Right lung (tissue), 5 donors: ENCODE data around the gene HM13. TPM values are rescaled to one million over a fixed set of nuclear protein-coding genes. Genes with fewer than 3 reads are reported as not detected.
"Not testable (repeated sequence)": the region's sequence is repeated elsewhere in the genome, so short reads cannot be mapped to it uniquely, and the experiment has no call there.

Experiments
- DNase-seq, 2 donors: peaks; one replicate each; pipeline ENCODE4 v3.0.0-alpha.2; 2013
- polyA plus RNA-seq, 5 donors: library from polyadenylated mRNA; unstranded; fragments of 120-200 nt; gene quantifications; one replicate each; pipeline versions ENCODE4 v1.2.1 to v1.2.3, GENCODE V29; 2013; ENCODE audit warnings: inconsistent platforms in 1 of 5, low replicate concordance in 1 of 5; ENCODE audit not compliant: insufficient read length in 5 of 5, insufficient read depth in 1 of 5

Gene HM13
- polyA plus RNA-seq, 5 donors, result 89.6 to 130 (median 99.0) TPM

DNA sequence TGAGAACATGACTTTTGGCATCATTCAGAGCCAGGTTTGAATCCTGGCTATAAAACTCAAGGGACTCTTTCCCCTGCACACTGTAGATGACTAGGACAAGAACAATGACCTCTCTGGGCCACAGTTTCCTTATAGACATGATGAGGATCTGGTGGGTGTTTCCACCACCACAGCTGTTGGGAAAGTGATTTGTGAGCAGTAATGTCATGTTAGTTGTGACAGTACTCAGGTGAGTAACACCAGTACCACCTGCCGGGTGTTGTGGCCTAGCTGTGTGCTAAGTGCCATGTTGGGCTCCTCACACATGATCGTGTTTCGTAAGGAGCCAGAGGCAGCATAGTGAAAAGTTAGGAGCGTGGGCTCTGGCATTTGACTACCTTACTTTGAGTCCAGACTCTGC, 24.1 kb downstream of the HM13 start:
- DNase-seq, result no peak

DNA sequence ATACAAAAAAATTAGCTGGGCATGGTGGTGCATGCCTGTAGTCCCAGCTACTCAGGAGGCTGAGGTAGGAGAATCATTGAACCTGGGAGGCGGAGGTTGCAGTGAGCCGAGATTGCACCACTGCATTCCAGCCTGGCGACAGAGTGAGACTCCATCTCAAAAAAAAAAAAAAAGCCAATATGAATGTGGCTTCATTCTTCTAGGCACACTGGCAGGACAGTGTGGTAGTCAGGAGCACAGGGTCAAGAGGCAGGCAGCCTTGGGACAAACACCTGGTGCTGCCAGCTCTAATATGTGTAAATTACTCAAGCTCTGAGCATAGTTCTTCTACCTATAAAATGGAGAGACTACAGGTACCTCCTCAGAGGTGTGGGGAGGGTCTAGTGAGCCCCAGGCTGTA, 25.4 kb downstream of the HM13 start:
- not testable (repeated sequence) for DNase-seq

DNA sequence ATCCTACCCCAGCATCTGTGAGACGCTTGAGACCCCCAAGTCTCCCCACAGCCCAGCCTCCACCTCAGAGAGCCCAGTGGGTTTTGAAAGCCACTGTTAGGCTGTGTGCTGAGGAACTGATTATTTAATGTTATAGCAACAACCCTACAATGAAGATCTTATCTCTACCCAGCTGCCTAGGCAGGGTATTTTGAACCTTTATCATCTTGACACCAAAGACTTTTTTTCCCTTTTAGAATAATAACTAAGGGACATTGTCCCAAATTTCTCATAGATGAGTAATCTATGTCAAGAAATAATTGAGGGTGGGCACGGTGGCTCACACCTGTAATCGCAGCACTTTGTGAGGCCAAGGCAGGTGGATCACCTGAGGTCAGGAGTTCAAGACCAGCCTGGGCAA, 26.2 kb downstream of the HM13 start:
- no peak for DNase-seq

DNA sequence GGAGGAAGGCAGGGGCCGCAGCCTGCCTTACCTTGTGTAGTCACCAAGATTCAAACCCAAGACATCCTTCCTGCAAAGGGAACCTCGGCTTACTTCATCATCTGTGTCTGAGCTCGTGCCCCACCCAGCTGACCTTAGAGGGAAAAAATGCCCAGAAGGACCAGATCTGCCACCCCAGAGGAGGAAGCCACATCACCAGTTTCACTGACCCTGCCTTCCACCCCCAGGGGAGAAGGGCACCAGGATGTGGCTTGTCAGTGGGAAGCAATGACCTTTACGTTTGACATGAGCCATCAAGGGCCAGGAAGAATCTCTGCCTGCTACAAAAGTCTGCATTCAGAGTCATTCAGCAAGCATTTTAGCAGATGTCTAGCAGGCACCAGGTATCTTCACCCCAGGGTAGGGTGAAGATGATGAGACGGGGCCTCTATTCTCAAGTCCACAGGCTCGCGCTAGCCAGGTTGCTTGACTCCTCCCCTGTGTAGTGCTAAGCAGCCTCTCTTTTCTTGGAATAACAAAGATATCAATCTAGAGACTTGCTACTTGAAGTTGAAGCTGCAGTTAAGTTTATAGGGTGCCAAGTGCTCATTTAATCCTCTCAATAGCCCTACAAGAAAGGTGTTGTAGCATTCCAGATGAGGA, 28.1 kb downstream of the HM13 start:
- no peak for DNase-seq

DNA sequence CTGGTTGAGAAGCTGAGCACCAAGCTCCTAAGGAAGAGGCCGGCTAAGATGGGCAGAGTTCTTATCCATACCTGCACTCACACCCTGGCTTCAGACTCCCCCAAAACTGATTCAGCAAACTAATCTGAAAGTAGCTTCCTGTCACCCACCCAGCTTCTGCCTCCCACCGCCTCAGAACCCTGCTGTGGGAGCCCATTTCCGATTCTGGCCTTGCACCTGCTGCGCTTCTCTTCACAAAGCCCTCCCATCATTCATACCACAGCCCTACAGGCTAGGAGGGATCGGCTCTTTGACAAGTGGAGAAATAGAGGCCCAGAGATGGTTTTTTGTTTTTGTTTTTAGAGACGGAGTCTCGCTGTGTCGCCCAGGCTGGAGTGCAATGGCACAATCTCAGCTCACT, 28.7 kb downstream of the HM13 start:
- no peak for DNase-seq

DNA sequence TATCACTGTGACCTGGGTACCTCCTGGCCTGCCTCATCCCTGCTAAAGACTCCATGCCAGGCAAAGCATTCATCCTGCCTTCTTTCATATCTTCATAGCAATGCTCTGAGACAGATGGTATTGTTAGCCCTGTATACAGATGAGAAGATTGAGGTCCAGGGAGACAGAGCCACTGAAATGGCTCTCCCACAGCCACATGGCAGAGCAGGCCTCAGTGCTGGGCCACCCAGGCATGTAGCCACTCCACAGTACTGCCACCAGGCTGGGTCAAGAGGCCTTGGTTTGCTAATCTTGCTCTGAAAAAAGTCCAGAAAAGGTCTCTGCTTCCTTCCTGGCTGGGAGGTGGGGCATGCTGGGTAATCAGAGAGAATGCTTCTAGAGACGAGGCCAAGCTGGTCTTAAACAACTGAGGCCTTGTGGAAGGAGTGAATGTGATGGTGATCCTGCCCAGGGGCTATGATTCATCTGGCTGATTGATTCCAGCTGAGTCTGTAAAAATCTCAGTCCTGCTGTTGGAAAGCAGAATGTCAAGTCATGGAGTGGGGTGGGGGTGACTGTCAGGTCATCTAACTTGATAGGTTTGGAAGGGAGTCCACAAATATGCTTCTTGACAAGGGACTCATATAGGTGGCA, 29.8 kb downstream of the HM13 start:
- DNase-seq, result peak in 1 of 2 donors; percentile 22

DNA sequence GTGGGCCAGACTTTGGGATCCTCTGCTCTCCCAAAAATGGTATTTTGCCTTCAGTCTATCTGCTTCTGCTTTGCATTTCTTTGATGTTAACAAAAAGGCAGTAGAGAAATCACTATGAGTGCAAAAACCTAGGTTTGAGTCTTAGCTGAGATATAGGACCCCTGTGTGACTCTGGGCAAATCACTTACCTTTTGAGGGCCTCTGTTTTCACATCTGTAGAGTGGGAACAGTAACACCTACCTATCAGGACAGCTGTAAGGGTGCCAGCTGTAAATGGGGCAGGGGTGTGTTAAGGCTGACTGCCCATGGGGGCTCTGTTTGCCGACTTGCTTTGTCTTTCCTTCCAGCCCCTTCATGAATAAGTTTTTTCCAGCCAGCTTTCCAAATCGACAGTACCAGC, 30.4 kb downstream of the HM13 start:
- no peak for DNase-seq

DNA sequence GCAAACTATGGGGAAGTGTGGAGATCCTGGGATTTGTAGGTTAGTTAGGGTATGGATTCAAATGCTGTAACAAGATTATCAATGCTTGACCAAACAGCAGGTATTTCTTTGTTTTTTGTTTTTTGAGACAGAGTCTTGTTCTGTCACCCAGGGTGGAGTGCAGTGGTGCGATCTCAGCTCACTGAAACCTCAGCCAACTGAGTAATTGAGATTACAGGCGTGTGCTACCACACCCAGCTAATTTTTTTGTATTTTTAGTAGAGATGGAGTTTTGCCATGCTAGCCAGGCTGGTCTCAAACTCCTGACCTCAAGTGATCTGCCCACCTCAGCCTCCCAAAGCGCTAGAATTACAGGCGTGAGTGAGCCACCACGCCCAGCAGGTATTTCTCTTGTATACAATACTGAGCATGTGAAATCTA, 31.4 kb downstream of the HM13 start:
- not testable (repeated sequence) for DNase-seq

DNA sequence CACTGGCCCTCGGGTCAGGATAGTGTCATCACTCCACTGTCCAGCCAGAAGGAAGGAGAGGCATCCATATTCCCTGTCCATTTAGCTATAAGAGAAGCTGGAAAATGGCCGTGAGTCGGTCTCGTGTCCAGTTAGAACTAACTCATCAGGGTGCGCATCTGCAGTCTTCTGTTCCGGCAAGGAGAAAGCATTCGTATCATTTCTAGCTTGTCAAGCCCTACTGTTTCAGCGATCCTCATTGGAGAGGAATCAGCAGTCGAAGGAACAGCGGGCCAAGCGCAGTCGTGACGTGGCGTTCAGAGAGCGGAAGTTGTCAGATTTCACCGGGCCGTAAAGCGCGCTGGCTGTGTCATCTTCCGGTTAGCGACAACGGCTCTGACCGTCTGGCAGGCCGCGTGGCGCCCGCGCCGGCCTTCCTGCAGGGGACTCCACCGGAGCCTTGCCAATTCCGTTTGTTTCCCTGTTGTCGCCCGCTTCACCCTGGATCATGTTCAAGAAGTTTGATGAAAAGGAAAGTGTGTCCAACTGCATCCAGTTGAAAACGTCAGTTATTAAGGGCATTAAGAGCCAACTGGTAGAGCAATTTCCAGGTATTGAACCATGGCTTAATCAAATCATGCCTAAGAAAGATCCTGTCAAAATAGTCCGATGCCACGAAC, 32.9 kb downstream of the HM13 start:
- DNase-seq, result peak; percentile 86

DNA sequence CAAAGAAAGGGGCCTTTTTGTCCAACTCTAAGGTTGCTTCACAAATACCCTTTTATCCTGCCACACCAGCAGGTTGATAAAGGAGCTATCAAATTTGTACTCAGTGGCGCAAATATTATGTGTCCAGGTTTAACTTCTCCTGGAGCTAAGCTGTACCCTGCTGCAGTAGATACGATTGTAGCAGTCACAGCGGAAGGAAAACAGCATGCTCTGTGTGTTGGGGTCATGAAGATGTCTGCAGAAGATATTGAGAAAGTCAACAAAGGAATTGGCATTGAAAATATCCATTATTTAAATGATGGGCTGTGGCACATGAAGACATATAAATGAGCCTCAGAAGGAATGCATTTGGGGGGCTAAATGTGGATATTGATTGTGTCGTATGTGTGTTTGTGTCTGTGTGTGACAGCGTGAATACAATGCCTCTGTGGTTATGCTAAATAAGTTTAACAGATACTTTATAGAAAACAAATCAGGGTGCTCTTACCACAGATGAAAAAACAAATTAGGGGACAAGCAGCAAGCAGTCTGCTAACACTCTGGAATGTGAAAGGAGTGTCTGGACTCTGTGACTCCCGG, 33.6 kb downstream of the HM13 start:
- DNase-seq, result no peak

DNA sequence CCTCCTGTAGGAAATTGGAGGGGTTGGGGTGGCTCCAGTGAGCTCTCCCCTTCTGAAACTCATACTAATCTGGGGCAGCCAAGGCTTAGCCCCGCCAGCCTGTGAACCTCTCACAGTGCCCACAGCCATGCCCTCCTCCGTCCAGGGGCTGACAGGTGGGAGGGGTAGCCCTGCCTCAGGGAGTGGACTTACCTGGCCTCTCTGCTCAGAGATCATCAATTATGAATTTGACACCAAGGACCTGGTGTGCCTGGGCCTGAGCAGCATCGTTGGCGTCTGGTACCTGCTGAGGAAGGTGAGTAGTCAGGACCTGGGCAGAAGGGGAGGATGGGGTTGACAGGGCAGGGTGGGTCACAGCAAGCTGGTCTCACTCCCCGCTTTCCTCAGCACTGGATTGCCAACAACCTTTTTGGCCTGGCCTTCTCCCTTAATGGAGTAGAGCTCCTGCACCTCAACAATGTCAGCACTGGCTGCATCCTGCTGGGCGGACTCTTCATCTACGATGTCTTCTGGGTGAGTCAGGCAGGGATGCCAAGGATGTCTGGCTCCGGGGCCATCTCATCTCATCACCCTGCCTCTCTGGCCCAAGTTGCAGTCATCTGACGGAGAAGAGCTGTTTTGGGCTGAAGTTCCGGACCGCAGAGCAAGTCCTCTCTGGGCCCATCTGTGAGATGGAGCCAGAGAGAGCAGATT, 34.7 kb downstream of the HM13 start:
- no peak for DNase-seq

DNA sequence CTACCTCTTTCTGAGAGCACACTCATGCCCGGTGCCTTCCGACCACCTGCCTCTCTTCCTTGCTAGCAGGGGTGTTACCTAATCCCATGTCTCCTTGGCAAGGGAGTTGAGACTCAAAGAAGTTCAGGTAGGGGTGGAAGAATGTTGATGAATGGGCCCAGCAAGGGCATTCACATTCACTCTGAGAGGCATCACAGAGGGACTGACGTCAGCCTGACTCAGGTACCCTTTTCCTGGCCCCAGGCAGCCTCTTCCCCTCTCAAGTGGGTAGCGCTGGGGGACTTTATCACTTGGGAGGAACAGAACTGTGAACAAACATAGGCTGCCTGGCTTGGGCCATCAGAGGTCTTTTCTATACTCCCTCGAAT, 35.3 kb downstream of the HM13 start:
- DNase-seq, result no peak

DNA sequence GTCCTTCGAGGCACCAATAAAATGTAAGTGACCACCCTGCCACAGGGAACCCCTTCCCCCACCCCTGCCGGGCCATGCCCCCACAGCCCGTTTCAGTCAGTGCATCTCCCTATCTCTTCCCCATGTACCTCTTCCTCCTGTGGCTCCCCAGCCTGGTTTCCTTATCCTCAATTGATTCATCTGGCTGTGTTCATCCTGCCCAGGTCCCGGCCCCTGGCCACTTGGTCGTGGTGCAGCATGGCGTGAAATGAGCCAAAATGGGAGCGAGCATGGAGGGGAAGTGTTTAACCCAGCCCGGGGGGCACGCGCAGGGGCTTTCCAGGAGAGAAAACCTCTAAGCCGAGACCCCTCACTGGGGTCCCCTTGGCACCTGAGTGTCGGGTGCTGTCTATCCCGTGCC, 35.9 kb downstream of the HM13 start:
- no peak for DNase-seq

DNA sequence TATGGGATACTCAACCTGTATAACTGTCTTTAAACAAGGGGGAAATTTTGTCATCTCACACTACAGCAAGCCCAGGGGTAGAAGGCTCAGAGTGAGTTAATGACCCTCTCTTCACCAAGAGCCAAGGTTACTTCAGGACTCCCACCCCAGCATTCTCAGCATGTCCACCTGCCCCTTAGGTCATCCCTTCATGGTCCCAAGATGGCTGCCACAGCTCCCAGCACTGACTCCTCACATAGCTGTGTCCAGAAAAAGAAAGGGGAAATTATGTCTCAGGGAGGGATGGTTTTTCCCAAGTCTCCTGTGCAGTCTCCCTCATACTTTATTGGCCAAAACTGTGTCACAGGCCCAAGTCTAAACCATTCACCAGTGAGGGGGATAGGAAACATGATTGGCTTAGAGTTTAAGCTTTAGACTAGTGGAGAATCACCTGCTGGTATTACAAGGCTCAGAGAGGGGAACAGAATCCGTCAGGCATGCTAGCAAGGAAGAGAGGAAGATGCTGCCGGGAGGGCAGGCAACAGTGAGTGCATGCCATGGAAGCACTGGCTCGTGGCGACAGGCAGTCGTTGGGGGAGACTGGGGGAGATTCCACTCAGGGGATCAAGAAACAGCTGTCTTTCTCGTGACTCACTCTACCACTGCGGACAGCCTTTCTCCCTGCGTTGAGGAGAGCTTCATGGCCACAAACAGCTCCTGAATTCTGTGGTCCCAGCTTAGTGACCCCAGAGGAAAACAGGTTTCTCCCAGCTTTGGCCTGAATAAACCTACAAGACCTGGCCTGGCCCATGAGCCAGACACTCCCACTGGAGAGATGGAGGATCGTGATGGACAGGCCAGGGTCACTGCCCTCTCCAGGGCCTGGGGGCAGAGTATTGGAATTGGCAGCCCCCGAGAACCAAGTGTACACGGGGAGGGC, 37.2 kb downstream of the HM13 start:
- no peak for DNase-seq

DNA sequence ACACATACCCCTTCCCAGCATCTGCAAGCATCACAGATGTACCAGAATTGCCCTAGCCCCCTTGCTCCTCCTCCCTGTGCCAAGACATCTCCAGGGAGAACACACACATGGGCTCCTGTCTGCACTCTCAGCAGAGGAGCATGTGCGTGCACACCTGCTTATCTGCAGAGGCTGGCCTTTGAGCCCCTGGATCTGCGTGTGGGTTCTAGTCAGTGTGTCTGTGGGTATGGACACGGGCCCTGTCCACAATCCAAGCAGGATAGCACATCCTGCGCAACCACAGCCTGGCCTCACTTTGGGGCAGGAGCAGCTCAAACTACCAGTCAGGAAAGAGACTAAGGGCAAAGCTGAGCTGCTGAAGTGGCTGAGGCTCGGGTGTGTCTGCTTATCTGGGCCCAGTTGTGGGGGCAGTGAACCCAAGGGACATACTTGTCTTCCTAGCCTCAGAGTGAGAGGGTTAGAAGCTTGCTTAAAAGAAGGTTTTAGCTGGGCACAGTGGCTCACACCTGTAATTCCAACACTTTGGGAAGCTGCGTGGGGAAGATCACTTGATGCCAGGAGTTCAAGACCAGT, 41.0 kb downstream of the HM13 start:
- DNase-seq, result no peak

DNA sequence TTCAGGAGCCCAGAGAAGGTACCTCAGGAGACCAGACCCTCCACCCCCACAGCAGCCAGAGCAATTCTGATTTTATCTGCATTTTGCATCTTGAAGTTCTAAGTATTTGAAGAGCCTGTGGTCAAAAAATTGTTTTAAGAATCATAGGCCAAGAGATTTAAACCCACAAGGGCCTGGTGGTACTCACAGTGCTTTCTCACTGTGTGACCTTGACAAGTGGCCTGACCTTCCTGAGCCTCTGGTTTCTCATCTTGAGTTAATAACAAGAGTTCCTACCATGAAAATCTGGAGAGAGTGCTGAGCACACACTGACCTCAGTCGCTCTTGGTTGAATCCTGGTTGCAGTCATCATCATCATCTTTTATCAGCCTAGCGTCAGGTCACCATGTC, 45.5 kb downstream of the HM13 start:
- no peak for DNase-seq

DNA sequence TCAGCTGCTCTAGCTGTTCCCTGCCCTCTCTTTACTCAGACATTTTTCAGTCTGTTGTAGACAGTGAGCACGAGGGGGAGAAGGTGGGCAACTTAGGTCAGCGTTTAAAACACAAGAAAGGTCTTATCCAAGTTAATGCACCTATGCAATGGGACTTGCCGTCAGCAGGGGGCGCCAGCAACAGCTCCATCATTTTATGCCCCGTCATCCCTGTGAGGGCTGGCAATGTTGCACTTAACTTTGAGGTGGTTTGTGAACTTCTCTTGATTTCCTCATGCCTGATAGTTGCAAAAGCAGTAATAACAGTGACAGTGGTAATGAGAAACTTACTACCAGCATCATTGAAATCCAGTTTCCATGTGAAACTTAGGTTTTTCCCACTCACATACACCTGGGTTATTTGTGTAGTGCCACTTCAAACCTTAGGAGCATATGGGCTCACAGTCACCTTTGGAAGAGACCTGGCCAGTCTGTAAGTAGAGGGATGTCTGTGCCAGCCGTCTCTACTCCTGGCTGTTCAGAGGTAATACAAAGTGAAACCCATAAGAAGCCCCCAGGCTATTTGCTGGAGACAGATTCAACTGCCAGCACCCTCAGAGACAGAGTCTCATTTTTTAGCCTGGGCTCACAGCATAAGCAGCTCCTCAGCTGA, 46.0 kb downstream of the HM13 start:
- no peak for DNase-seq

DNA sequence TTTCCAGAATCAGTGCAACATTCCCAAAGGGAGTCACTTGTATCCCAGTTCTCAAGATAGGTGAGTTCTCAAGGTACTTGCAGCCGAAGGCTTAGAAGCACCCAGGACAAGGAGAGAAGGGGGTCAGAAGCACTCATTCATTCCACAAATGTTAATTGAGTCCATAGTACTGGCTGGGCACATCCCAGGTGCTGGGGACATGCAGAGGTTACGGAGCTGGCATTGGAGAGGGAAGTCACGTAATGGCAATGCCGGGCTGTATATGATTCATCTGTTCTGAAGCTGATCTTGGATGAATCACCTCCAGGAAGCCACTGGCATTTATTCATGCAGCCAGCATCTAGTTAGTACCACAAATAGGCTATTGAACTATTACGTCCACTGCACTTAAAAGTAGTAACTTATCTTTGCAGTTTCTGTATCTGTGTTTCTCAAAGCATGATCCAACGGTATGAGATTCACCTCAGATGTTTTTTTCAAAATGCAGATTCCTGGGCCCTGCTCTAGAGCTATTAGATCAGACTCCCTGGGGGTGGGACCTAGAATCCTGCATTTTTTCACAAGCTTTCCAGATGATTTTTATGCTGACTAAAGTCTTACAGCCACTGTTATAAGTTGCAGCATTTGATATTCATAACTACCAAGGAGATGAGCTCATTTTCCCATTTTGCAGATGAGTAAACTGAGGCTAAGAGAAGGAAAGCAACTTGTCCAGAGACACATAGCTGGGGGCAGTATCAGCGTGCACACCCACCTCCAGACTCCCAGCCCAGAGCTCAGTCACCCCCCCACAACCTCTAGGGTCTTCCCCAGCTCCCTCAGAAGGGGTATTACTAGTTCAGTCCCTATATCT, 46.7 kb downstream of the HM13 start:
- DNase-seq, result no peak

DNA sequence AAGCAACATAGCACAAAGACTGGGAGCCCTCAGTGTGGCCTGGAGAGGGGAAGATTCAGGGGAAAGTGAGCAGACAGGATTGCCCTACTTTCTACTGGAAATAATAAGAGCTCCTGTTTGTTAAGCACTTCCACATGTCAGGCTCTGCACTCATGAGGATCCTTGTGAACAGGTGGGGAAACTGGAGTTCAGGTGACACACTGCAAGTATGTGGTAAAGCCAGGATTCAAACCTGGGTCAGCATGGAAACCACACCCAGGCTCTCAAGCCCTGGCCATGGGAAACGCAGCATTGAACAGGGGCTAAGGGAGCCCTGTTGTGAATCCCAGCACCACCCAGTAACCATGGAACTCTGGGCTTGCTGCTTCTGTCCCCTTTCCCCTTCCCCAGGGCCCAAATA, 48.0 kb downstream of the HM13 start:
- DNase-seq, result no peak

DNA sequence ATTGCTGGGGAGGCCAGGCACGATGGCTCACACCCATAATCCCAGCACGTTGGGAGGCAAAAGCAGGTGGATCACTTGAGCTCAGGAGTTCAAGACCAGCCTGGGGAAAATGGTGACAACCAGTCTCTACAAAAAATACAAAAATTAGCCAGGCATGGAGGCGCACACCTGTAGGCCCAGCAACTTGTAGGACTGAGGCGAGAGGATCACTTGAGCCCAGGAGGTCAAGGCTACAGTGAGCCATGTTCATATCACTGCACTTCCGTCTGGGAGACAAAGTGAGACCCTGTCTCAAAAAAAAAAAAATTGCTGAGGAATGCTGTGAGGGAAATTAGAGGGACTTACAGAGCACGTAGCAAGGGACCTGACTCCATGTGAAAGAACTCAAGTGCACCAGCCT, 50.0 kb downstream of the HM13 start:
- DNase-seq, result no peak
